Inferior parietal cortex (tissue), 1 donor: ENCODE measurements around the gene ITPK1.

Experiments used
- DNase-seq: peaks from one replicate; pipeline ENCODE4 v3.0.0-alpha.2; 2016; ENCODE audit errors: extremely low spot score

ITPK1 gene

DNA sequence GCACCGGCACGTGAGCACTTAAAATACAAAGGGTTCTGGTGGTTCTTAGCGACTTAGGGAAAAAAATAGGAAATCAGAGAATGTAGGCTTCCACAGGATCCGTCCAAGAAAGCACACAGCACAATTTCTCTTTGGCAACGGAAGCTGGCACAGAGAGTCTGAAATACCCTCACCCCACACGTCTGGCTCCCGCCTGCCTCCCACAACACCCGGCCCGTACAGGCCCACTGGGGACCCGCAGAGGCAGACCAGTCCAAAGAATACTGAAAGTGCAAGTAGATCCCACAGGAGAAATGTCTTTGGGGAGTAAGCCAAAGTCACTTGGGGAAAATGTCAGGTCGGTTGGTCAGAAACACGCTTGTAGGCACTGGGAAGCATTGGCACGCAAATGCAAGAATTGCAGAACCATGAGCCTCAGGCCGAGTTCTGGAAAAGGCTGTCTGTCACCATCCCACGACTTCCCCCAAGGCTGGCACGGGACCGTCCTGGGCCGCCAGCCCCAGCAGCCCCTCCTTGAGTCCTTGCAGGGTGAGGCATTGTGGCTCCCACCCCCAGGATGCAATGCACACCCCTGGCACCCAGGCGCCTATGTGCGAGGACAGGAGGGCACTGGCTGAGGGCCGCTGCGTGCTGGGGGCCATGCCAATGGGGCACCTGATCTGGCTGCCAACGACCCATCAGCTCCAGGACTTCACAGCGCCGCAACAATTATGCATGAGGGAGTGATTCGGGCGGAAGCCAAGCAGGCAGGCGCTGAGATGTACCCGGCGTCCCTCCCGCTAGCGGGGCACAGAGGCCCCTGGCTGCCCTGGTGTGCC, 163.0 kb downstream of the ITPK1 start:
- DNase-seq = peak; percentile 47

DNA sequence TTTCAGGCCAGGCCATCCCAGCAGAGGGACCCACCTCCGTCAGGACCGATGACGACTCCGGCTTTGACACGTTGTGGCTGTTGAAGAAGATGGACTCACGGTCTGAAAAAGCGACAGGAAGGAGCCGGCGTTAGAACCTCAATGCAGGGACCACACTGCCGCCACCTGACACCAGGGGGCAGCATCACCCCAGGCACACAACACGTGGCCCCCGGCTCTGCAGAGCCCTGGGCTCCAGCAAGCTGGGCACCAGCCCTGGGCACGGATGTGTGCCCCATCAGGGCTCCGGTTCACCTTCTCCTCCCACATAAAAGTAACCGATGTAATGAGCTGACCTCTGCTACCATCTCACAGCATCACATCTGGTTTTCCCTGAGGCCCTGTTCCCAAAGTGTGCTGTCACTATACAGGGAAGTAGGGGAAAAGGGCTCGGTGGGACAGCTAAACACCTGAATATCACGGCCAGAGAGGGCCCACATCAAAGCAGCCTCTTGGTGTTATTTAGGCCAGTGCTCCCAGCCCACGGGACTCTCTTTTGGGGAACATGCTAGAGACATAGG, 163.7 kb downstream of the ITPK1 start:
- DNase-seq = peak; percentile 87

DNA sequence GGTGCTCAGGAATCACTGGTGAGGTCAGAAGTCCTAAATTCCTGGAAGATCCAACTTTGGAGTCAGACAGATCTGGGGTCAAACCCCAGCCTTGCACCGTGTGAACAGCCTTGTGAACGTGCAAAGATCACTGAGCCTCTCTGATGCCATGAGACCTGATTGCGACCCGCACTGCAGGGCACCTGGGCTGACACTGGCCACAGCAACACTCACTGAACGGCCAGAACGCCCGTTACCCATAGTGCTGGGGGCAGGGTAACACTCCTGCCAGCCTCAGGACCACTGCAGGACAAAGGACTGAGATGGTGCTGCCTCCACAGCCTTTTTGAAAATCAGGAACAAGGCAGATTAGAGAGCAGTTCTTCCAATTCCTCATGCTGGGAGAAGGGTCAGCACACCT, 164.5 kb downstream of the ITPK1 start:
- DNase-seq = no peak

DNA sequence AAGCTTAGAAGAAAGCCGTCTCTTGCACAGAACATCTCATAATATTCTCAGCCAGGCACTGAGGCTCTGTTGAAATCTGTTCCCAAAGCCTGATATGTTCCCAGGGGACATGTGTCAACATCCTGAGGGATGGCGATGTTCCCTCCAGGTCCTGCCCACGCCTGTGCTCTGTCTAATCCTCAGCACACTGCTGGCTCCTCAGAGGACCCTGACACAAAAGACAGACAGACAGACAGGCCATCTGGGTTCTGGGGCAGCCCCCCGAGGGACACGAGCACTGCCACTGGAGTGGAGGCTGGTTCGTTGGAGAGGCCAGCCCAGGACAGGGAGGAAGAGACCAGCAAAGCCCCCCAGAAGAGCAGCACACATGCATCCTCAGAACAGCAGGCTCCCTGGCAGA, 165.0 kb downstream of the ITPK1 start:
- no peak for DNase-seq

DNA sequence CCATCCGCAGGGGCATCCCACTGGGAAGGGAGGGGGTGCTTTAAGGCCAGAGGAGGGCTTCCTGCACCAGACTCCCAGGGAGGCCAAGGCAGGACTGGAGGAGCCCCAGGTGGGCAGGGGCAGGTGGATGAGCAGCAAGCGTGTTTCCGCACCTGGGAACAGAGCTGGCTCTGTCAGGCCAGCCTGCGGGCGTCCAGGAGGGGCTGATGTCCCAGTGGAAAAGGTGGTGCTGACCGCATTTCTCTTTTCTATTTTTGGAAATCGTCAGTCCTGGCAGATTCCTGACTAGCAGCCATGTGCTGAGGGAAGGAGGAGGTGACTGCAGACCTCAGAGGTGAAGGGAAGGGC, 165.6 kb downstream of the ITPK1 start:
- no peak for DNase-seq

DNA sequence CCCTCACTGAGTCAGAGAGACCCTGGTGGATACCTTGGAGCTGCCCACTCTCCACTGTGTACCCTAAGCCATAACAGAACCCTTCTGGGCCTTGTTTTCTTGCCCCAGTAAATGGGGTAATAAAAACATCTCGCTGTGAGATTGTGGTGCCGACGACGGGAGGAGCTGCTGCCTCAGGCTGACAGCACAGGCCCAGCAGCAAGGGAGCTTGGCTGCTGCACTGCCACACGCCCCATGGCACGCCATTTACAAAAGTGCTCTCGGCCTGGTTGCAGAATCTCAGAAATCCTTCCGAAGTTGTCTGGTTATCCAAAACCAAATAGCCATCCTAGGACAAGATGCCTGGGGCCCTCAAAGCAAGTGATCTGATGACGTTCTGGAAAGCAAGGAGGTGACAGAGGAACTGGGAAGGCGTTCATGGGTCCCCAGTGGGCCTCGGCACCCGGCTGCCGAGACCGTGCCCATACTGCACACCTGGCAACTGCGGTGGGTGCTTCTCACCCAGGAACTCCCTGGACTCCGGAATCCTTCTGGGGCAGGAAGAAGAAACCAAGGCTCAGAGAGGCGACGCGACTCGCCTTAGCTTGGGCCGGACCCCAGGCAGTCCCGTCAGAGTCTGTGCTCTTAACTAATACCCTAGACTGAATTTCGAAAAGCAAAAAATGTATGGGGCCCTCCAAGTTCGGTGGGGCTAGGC, 166.1 kb downstream of the ITPK1 start:
- no peak for DNase-seq

DNA sequence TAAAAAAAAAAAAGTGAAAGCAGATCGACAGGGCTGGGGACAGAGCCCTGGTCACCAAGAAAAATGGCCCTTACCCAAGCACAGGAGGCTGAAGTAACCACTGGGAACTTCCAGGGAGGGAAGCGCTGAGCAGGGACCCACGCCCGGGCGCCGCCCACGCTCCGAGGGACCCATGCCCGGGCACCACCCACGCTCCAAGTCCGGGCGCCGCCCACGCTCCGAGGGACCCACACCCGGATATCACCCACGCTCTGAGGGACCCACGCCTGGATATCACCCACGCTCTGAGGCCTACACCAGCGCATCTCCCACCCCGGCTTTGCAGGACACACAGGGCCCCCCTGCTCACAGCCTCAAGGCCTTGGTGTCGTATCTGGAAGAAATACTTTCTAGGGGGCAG, 167.1 kb downstream of the ITPK1 start:
- DNase-seq = no peak

DNA sequence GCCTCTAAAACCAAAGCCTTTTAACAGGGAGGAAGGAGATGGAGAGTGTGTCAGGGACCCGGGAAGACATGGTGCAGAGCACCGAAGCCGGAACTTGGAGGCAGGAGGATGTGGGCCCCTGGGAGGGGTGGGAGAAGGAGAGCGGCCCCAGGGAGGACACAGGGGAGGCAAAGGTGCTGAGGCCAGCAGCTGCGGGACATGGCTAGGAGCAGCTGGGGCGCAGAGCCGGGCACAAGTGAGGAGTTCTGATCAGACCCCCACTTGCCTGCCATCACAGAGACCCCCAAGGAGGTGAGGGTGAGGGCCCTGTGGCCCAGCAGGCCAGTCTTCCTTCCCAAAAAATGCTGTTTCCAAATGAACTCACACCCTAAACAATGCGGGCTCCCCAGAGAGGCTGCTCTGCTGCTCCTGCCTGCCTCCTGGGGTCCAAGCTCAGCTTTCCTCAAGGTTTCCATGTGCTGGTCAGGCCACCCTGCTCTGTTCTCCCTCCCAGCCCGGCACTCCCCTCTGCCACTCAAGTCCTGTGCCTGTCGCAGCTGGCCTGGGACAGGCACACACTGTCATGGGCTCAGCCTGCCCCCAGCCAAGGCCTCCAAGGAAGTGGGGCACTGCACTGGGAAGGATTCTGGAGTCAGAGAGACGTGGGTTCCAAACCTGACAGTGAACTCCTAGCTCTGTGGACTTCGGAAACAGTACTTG, 168.7 kb downstream of the ITPK1 start:
- no peak for DNase-seq

DNA sequence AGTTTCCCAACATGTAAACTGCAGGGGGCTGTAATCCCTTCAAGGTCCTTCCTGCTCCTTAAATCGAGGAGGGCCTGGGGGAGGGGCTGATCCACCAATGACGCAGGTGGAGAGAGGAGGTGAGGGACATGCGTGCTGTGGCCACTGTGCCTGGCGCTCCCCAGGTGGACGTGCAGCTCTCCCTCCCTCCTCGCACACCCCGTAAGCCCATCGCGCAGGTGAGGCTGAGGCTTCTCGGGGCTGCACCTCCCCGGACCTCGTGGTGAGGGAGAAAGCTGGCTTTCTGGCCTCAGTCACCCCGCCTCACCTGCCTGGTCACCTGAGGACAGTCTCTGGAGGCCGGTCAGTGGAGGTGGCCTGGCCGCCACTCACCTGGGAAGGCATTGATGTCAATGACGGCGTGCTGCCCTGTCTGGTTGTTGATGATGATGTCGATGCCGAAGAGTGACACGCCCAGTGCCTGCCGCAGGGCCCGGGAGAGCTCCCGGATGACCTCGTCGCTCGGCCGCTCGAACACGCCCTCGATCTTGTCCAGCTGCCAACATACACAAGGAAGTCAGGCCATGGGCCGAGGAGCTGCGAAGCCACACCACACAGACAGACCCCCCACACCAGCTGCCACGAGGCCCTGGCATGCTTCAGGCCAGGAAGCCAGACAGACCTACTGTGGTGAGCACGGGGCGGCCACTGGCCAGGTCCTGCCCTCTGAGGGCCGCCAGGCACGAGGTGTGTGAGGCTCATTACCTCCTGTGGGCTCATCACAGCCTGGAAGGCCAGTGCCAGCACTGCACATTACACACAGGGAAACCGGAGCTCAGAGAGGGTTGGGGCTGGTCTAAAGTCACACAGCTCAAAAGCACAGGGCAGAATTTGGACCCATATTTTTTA, 169.5 kb downstream of the ITPK1 start:
- DNase-seq = no peak

DNA sequence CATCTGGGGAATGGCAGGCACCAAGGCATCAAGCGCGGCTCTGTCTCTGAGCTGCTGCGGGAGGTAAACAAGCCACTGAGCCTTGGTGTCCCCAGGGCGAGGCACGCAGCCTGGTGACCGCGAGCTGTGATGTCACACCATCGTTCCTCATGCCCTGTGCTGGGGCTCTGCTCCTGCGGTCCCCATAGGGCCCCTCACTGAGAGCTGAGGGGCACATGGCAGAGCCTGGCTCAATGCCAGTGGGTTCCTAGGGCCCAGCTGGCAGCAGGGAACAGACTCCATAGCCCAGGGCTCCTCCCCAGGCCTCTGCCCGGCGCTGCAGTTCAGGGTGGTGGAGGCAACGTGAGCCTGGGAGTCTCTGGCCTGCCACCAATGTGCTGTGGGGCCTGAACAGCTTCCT, 170.2 kb downstream of the ITPK1 start:
- DNase-seq = no peak

DNA sequence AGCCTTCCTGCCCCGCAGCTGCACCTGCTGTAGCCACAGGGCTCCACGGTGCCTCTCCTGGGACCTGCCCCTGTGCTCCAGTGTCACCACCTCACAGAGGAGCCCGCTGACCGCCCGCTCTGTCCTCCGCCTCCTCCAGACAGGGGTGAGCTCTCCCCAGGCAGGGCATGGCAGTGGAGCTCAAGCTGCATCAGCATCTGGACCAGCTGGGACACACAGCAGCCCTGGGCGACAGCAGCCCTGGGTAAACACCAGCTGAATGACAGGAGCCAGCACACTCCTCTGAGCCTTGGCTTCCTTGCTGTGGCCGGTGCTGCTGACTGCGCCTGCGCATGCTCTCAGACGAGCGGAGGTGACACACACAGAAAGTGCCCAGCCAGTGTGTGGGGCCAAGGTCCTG, 170.7 kb downstream of the ITPK1 start:
- no peak for DNase-seq

DNA sequence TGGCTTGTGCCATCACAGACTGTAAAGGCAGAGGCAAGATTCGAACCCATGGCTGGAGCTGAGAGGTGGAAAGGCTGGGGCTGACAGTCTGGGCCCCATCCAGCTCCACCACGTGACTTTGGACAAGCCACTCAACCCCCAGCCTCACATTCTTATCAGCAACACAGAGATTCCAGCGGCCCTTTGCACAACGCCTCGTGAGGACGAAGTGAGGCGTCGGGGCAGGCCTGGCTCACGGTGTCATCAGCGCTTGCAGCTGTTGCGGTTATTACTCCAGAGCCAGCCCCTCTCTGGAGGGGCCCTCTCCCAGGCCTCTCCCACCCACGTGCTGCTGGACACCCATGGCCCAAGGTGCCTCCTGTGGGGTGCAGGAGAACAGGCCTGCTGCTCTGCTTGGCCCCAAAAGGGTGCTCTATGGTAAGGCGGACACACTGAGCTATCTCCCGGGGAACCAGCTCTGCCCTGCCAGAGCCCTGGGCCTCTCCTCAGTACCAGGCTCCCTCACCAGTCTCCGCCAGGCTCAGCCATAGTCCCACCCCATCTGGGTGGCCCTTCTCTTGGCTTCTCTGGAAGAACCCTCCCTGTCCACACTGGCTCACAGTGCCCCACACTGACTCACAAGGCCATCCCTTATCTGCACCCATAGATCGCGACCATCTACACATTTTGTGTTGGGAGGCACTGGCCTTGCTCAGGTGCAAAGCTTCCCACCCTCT, 171.7 kb downstream of the ITPK1 start:
- DNase-seq = no peak

DNA sequence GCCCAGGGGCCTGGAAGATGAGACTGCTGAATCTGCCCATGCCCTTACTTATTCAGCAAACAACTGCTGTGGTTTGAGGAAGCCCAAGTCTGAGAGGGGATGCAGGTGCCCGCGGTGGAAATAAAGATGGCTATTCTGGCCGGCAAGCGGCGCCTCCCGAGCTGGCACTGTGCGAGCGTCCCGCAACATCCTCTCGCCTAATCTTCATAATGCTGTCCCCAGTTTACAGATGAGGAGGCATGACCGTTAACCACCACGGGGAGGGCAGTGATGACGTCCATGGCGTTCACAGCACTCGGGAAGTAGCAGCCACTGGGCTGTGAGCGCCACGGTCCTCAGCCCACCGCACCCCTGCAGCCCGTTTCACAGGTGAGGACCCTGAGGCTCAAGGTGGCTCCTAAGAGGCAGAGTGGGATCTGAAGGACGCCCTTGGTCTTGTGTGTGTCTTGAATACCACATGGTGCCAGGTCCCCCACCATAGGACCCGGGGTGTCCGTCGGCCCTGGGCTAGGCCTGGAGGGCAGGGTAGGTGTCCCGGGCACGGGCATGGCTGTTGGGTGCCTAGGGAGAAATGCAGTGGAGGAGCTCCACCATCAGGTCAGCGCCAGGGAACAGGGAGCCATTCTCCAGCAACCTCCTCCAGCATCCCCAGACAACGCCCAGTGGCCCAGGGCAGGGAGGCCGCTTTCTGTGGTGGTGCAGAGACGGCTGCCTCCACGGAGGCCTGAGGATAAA, 172.6 kb downstream of the ITPK1 start:
- no peak for DNase-seq

DNA sequence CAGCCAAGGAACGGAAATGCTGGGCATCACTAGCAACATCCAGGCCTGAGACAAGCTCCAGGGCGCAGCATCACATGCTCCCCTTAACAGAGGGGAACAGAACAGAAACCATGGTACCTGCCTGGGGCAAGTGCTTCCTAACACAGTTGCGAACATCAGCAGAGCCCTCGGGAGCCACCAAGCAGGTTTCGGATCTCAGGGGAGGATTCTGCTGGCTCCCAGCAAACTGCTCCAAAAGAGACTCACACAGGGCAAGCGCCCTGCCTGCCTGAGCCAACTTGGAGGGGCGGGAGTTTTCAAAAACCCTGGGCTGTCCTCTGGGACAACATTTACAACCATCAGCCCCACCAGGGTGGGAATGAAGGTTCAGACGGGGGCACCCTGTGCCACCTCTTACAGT, 173.1 kb downstream of the ITPK1 start:
- no peak for DNase-seq

DNA sequence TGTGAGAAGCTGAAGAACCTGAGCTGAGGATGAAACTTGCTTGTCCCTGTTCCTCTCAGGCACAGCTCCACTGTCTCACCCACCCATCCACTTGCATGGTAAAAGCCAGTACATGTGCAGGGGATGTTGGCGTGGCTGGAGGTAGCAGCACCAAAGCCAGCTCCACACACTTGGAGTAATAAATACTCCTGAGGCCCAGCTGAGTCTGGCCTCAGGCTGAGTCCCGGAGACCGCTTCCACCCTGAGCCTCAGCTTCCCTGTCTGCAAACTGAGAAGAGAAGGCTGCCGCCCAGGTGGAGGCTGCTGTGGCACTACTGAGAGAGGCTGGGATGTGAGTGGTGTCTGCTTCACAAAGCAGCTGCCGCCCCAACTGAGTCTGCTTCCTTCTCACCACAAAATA, 173.6 kb downstream of the ITPK1 start:
- no peak for DNase-seq

DNA sequence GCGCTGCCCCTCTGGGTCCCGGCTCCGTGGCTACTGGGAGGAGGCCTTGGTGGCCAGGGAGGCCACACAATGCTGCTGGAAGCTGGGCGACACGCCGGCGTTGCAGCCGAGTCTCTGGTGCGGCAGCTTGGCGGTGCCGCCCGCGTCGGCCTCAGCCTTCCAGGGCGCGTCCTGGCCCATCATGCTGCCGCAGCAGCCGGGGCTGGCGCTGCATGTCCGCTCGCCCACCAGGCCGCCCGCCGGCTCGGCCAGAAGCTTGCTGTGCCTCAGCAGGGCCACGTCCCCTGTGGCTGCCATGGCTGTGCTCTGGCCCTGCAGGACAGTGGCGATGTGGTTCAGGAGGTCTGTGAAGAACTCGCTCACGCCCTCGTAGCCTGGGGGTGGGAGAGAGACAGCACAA, 174.2 kb downstream of the ITPK1 start:
- DNase-seq = no peak

DNA sequence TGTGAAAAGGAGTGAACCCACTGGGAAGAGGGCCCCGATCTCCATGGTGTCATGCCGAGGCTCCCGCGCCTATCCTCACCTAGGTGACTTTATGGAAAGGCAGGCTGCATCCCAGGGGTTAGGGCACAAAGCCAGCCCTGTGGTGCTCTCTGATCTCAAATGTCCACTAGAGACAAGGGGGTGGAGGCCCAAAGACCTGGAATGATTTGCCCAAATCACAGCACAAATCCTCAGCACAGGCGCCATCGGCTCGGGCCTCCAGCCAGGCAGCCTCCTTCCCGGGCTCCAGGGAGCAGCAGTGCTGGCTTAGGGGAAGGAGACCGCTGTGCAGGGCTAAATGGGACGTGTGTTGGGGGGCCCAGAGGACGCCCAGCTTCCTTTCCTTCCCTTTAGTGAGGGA, 175.2 kb downstream of the ITPK1 start:
- DNase-seq = no peak

DNA sequence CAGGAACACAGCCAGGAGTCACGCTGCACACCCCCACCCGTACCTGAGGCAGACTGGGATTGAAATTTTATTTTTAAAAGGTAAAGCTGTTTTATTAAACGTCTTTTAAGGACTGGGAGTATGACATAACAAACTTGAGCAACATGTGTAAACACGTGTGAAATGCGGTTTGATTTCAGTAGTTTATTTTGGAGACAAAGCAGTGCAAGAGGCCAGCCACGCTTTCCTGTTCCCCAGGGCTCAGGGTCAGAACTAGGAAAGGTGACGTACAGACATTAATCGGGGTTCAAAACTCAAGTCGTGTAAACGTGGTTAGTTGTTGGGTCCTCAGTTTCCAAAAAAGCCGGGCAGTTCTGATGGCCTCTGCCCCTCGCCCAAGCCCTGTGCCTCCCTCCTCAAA, 176.0 kb downstream of the ITPK1 start:
- DNase-seq = no peak

DNA sequence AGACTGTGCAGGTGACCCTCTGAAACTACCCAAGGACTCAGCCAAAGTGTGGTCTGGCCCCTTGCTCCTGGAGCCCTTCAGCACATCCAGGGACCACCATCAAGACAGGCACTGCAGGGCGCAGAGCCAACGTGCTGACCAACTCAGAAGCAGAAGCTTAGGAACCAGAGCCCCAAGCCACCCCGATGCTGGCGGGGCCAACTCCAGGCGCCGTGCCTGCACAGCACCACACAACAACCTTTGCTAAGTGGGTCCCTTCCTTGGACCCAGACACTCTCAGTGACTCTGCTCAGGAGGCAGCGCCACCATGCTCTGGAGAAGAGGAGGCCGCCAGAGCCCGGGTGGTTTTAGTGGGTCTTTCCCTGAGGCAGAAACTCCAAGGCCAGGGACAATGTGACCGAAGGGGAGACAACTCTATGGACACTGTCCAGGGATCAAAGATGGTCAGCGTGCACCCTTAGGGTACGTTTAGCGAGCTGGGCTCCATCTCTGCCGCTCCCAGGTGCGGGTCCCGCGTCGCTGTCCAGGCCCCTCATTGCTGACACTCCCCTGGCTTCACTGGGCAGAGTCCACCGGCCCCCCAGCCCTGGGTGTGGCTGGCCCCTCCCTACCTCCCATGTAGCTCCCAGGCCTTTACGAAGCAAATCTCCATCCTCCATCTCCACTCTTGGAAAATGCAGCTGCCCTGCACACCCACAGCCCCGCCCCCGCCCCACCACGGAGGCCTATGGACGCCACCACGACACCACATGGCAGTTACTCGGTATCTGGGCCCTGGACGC, 176.6 kb downstream of the ITPK1 start:
- DNase-seq = no peak
